OCI-LY7 (cell line): ENCODE data around the gene RABGGTB.

Experiments used
- CTCF ChIP-seq: fragments of 200-600 bp; sonication (generic); conservative IDR thresholded peaks from 2 replicates; pipeline ENCODE4 v1.5.1; 2014; ENCODE audit warnings: mild to moderate bottlenecking, antibody characterized with exemption, low read length, moderate library complexity, mixed read lengths
- EZH2phosphoT487 ChIP-seq: fragments of 200-600 bp; sonication (generic); IDR thresholded peaks from 2 replicates; pipeline ENCODE4 v1.6.1; 2018; ENCODE audit warnings: low read depth, borderline replicate concordance, mild to moderate bottlenecking, mixed run types, antibody characterized with exemption, low read length, moderate library complexity, mixed read lengths

GRCh38 chr1:75771978-75772377, 14.1 kb upstream of the RABGGTB start:
- TF ChIP-seq CTCF (no peak), EZH2phosphoT487 (no peak)
